Esophagus mucosa (tissue), 1 donor: ENCODE data around the gene PRDM16. TPM values are rescaled to one million over a fixed set of nuclear protein-coding genes. Genes with fewer than 3 reads are reported as not detected.
"Not testable (repeated sequence)": the region's sequence is repeated elsewhere in the genome, so short reads cannot be mapped to it uniquely, and the experiment has no call there.

Experiments
- ATAC-seq: fragments of 200-7000 bp; cut with Tn5 transposase; one replicate; pipeline ENCODE4 v1.9.1; 2020
- total RNA-seq: library from RNA; stranded (reverse); gene quantifications from one replicate; pipeline ENCODE4 v1.2.4, GENCODE V29; 2023
- donor health status: DM: yes; HTN: yes; CAD: no.

The PRDM16 gene
- total RNA-seq, 1 donor from 2014 or later = 0.44 TPM

DNA sequence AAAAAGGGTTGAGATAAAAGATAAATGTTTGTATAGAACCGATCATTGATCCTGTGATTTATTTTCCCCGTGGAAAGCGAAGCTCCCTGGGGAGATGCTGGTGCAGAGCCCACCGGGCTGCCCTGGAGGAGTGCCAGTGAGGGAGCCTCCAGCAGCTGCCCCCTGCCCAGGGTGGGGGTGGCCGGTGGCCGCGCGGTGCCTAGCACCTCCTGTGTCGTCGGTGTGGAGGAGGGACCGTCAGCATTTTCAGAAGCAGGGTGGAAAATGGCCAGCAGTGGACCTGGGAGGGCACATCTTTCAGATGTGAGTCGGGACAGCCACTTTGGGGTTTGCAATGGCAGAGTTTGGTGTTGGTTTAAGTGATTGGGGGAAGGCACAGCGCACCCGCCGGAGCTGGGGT lies 164.0 kb downstream of the PRDM16 start:
- ATAC-seq = no peak

DNA sequence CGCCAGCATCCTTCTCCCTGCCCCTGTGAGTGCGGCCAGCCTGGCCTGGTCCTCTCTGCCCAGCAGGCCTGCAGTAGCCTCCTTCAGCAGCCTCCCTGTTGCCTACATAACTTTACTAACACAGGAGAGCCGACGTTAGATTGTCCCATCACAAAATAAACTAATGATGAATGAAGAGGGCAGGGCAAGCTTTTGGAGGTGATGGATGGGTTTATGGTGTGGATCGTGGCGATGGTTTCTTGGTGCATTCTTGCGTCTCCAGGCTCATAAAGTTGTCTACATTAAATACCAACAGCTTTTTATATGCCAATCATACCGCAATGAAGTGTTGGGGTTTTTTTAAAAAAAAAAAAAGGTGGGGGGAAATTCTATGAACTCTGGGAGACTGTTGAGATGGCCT lies 164.5 kb downstream of the PRDM16 start:
- ATAC-seq = no peak

DNA sequence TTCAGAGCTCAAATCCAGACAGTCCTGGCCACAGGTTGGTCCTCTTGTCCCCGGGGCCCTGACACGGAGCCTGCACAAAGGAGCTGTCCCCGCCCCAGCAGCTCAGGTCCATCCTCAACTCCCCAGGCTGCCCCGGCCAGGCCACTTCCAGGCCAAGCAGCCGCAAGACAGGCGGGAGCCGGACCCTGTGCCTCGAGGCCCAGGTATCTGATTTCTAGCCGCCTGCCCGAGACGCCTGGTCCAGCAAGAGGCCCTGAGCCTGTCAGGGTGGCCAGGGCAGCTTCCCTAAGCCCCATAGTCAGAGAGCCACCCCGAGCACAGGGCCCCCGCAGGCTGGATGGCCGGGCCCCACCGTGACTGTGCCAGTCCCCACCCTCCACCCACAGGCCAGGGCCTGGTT lies 165.3 kb downstream of the PRDM16 start:
- no peak for ATAC-seq

DNA sequence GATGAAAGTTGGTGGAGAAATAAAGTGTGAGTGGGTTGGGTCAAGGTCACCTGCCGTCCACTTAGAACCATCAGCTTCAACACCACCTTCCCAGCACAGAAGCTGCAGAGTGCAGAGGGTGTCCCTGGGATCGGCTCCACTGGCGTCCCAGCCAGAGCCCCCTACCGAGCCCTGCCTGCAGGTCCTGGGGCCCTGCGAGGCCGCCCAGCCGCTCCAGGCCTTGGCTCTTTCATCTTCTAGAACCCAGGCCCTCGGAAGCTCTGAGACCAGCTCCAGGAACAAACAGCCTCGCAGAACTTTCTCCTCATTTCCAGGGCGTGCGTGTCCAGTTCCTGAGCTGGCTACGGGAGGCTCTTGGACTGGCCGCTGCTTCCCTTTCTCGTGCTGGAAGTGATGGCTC lies 166.0 kb downstream of the PRDM16 start:
- ATAC-seq = no peak

DNA sequence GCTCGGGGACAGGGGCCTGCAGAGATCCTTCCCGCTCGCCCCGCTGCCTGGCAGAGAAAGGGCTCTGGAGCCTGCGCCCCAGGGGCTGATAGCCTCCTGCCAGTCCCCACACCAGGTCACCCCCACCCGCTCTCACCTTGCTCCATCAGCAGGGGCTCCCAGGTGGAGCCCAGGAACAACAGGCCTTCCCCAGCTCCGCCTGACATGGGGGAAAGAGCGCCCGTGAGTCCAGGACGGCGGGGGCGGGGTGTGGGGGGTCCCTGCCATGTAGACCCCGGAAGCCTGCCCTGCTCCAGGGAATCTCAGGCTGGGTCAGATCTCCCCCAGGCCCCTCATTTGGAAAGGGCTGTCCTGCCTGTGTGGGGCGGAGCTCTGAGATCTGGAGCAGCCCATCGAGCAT lies 166.5 kb downstream of the PRDM16 start:
- no peak for ATAC-seq

DNA sequence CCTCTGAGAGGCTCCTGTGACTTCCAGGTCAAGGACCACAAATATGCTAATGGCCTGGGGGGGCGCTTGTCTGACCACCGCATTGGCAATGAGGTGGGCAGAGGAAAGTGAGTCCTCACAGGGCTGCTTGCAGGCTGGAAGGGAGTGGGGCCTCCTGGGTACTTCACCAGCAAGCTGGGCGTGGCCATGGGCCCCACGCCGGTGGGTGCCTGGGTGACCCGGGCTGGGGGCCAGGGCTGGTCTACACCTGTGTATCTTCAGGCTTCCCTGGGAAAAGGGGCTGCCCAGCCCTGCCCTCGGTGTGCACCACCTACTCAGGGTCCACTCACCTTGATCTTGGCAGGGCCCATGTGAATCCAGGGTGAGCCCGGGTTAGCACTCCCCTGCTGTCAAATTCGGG lies 167.4 kb downstream of the PRDM16 start:
- no peak for ATAC-seq

DNA sequence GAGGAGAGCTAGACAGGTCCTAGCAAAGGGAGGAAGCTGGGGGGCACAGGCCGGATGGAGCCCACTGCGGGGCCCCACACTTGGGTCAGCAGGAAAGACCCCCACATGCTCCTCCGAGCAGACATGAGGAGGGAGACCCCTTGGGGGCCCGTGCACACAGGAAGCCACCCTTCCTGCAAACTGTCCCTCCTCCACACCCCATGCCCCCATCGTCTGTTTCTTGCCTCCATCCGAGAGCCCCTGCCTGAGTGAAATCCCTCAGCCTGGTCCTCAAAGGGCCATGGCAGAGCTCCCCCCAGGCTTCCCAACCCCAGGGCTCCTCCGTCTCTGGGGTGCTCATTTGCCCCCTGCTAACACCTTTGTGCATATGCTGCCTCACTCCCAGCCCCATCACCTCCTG lies 168.0 kb downstream of the PRDM16 start:
- ATAC-seq = no peak

DNA sequence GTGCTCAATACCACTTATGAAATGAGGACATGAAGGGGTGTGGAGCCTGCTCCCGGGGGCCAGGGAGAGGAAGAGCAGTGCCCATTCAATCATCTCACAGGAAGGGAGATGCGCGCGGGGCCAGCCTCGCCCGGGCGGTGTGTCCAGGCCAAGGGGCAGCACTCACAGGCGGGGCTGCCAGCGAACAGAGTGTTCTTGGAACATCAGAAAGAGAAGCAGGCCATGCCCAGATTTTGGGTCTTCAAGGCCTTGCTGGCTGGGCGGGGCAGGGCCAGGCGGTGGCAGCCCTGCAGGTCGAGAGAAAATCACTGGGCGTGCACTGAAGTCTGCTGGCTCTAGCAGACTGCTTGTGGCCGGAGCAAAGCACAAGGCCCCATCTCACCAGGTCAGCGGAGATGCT lies 168.6 kb downstream of the PRDM16 start:
- ATAC-seq = no peak

DNA sequence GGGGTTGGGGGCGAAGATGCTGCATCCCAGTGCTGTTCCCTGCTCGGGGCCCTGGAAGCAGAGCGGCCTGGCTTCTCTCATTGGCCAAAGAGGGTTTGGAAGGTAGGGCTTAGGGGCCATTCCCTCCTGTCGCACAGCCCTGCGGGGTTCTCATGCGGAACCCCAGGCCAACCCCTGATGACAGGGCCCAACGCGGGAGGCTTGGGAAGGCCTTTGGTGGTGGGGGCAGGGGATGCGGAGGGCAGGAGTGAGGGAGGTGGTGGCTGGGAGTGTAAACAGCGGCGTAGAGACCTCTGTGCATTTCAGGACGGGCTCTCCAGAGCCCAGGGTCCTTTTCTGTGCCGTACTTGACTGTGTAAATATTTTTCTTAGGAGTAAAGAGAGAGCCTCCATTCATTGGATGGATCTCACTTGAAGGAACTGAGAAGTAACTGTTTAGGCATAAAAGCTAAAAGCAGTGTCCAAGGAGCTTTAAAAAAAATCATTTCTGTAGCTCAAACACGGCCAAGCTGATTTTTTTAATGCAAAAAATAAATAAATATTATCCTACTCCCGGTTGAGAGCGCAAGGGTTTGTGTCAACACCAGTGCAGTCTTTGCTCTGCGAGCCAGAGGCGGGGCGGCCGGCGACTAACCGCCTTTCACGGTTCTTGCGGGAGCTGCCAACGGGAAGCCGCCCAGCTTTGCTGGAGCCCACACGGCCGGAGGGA lies 169.1 kb downstream of the PRDM16 start:
- no peak for ATAC-seq

DNA sequence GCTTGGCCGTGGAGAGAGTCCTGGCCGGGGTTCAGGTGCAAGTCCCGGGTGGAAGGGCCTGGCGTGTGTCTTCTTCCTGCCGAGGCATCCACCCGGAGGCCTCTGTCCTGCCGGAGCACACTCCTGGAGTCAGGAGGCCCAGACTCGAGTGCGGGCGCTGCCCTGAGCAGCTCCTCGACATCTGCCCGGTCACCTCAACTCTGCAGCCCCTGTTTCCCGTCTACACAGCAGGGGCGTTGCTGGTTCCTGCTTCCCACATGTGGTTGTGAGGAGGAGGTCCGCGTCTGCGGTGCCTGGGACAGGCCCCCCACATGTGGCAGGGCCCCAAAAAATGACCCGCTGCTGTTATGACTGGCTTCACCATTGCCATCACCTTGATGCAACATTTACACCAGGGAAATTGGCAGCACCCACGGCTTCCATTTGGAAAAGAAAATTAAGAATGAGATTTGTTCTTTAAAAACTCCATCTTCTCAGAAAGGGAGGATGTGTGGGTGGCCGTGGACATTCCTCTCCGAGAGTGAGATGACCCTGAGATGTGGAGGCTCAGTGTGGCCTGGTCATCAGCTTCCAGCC lies 169.8 kb downstream of the PRDM16 start:
- ATAC-seq = no peak

DNA sequence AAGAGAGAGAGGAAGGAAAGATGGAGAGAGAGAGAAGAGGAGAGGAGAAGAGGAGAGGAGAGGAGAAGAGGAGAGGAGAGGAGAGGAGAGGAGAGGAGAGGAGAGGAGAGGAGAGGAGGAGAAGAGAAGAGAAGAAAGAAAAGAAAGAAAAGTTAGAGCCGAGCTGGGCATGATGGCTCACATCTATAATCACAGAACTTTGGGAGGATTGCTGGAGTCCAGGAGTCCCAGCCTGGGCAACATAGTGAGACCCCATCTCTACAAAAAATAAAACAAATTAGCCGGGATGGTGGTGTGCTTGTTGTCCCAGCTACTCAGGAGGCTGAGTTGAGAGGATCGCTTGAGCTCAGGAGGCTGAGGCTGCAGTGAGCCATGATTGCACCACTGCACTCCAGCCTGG lies 171.0 kb downstream of the PRDM16 start:
- ATAC-seq = not testable (repeated sequence)

DNA sequence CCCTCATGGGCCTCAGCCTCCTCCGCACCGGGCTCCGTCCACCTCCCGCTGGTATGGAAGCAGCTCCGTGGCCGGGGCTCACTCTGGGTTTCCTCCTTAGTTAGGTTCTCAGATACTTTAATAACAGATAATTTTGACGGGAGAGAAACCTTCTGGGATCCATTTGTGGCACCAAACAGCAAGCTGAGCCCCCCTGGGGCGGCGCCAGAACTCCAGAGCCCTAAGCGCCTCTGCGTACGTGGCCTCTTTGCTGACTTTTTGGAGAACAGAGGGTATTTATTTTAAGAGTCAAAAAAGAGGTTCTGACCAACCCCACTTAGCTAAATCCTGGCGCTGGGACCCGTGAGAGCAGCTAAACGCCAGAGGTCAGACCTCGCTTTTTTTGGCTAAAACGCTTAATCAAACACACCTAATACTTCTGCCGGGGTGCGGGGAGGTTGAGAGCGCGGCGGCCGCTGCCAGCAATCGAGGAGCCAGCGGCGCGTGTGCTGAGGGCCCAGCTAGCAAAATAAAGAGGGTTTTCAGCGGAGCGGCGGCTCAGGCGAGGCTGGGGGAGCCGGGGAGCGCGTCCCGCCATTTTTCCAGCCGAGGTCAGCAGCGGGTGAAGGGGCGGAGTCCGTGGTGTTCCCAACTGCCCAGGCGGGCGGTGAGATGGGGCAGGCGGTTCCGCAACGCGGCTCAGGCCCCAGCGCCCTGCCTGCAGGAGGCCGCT lies 171.7 kb downstream of the PRDM16 start:
- ATAC-seq = no peak

DNA sequence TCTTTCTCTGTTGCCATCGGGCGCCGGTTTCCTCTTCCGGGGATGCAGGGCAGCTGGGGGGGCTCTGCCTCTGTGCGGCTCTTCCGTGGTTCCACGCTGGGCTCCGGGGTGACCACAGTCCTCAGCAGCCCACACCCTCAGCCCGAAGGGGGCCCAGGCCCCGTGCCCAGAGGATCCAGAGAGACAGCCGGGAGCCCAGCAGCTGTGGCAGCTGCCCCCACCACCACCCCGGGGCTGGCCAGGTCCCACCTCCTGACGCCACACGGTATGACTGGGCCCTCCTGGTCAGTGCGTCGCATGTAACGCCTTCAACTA lies 172.2 kb downstream of the PRDM16 start:
- ATAC-seq = no peak

DNA sequence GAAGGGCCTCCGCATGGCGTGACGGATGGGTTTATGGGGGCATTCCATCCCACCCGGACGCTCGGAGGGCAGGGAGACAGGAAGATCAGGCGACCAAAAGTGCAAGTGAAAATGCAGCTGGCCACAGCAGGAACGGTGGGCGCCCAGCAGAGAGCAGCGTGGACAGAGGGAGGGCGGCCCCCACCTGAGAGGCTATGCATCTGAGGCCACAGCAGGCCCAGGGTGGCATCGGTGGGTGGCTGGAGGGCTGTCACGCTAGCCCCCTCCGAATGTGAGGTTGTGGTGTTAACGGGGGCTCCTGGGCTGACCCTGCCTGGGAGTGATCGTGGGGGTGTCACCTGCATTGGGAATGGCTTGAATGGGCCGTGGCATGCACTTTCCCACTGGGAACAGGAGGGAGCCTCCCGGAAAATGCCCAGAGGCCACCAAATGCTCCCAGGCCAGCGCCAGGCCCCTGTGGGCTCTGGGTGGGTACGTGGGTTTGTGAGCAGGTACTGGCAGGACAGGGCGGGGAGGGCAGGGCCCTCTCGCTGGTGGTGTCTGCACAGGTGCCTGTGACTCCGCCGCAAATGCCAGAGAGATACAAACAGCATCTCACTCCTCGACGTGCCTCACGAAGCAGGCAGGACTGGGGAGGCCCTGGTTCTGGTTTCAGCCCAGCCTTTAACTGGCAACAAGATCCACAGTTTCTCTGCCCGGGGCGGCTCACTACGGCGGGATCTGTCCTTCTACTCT lies 172.8 kb downstream of the PRDM16 start:
- ATAC-seq = no peak

DNA sequence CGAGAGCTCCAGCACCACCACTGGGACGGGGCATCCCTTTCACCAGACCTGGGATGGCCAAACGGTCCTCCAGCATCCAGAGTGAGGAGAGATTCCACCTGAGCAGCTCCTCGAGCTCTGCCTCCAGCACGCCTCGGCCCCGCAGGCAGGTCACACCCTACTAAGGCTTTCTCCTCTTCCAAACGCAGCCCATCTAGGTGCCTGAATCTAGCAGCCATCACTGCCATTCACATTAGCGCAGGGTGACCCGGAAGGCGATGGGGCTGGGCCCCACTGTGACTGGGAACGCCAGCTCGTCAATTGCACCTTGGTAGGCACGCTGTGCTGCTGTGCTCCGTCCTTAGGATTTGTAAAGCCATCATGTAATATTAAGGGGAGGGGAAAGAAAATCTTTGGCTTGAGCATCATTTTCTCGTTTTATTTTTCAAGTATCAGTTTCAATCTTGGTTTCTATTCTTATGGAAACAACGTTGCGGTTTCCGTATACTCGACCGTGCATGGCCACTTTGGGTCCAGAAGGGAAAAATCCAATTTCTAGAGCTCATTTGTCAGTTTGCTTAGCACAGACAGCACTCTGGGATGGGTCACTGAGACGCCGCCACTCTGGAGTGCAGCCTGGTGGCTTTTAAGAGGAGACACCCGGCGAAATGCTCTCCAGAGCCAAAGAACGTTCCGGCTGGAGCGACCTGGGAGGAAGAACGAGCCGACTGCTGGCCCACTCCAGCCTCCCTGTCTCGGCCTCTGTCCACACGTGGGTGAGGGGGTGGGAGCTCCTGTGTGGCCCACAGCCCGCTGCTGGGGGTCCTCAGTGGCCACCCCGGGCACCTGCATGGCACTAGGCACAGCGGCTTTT lies 173.6 kb downstream of the PRDM16 start:
- ATAC-seq = no peak

DNA sequence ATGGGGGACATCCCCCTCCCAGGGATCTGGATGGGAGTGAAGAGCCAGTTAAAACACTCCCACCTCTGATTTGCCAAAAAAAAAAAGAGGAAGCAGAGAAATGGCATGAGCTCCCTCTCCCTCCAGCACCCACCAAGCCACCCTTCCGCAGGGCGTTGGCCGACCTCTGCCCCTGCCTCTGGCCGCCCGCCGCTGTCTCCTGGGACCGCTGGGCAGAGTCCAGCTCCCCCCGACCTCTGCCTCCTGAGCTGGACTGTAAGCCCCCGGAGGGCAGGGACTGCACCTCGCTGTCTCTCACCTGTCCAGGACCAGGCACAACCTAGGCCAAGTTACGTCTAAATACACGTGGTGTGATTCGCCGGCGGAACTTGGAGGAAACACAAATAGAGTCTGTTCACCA lies 174.3 kb downstream of the PRDM16 start:
- no peak for ATAC-seq

DNA sequence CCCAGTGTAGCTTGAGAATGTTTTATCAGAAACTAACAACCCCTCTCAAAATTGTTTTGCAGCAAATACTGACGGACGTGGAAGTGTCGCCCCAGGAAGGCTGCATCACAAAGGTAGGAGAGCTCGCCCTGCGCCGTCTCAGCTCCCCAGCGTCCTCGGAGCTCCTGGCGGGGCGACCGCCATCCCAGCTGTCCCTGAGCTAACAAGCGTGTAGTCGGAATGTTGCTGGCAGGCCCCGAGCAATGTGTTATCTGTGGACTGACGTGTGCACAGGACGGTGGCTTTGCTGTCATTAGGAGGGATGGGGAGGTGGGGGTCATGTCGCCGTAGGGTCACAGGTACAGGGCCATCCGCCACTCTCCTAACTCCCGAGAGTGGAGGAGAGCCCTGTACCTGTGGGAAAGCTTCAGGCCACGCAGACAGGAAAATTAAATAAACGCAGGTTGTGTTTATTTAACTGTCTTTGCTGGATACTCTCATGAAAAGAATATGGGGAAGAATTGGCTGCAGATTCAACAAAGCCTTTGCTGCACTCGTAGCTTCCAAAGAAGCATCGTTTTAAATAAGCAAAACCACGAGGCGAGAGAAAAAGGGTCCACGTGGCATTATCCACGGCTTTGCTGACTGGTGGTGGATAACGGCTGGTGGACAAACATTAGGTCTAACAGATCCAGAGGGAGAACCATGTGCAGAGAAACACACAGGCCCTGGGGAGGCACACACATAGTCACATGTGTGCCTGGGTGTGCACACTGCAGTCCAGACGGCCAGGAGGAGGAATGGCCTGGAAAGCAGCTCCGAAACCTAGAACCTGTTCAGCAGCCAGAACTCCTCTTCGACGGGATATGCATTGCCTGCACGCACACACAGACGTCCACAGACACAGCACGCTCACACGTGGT lies 175.3 kb downstream of the PRDM16 start:
- no peak for ATAC-seq

DNA sequence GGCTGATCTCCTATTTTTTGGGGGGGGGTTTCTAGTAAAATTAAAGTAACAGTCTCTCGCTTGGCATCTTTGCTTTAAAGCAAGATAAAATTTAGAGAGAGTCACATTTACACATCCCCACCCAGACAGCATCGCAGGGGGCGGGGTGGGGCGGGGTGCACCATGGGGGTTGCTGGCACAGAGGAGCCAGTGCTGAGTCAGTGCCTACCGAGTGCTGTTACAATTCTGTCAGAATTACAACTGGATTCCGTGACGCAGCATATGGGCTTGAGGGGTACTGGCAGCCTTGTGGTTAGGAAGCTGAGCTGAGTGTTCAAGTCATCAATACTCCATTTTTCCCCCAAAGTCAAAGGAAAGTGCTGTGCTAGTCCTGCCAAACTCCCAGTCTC lies 175.9 kb downstream of the PRDM16 start:
- ATAC-seq = no peak

DNA sequence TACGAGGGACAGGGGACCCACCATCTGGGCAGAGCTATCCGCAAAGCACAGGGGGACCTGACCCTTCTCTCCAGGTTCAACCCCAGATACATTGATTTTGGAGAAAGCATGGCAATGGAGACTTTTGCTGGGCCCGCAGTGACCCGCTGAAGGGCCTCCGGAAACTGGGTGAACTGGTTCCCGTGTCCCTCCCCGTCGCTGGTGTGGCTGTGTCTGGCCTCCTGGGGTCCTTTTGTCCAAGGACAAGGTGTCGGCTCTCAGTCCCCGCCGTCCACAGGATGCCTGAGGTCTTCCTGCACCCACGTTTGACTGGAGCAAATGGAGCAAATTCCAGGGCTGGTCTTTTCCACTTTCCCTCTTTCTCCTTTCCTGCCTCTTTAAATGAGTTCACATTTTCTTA lies 176.3 kb downstream of the PRDM16 start:
- ATAC-seq = no peak

DNA sequence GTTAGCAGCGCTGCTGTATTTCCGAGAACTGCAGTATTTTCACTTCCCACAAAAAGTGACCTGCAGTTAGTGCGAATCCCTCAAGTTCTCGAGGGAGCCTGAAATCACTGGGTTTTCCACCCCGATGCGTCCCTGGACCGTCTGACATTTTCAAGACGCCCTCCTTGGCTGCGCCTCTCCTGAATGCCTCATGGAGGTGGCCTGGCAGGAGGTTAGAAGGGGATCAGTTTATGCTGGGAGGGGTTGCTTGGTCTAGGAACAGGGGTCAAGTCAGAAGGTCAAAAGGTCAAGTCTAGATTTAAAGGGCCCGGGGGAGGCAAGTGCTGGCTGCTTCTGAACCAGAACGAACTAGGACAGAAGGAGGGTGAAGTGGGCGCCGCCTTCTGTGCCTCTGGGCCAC lies 176.8 kb downstream of the PRDM16 start:
- ATAC-seq = no peak

DNA sequence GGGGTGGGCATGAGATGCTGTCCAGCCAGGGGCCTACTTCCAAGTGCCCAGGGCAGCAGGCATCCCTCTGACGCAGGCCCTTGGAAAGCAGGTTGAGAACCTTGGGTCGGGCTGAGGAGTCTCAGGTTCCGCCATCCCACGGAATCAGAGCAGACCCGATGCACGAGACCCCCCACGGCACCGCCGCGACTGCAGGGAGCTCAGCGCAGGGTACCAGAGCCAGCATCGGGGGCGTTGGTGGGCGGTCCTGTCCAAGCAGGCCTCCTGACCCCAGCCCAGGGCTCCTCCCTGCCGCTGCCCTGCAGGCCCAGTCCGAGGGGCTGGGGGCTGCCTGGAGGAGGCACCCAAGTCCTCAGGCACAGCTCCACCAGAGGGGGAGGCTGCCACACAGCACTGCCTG lies 177.2 kb downstream of the PRDM16 start:
- no peak for ATAC-seq
